ENCODE results near the gene STAMBP. TPM values are rescaled to one million over a fixed set of nuclear protein-coding genes. Genes with fewer than 3 reads are reported as not detected.
"Not testable (repeated sequence)": the region's sequence is repeated elsewhere in the genome, so short reads cannot be mapped to it uniquely, and the experiment has no call there.

STAMBP gene
- polyA plus RNA-seq, 3 donors: 26.0 to 40.8 (median 40.7) TPM

GRCh38 chr2:73877071-73877802 is 48.5 kb downstream of the STAMBP start:
- peaks cover 0 to 6% (median 0%) of the 10 kb centered on the region in 3 donors for H3K27me3 Mint-ChIP-seq (ENCODE audit: low read depth in 3 of 3)
- Histone ChIP-seq H3K79me2 (ENCODE audit: insufficient read depth, low read length) (no peaks in the 10 kb centered on the region), H3K9ac (ENCODE audit: insufficient read depth, low read length, poor library complexity, severe bottlenecking) (no peak overlapping the region), H3K4me2 (replicated peaks; ENCODE audit: extremely low read depth, low read length, poor library complexity, severe bottlenecking) (peak overlapping the region; percentile 68), H2AFZ (ENCODE audit: insufficient read depth, low read depth, low read length, poor library complexity, severe bottlenecking) (peak overlapping the region; percentile 9), H3K27ac (ENCODE audit: low read depth in 1 of 2, low read length in 2 of 2) (peak overlapping the region in 1 of 2 donors; percentile 65), H3K9me3 (replicated peaks in 1 of 2; ENCODE audit: control insufficient read depth in 1 of 2, insufficient read depth in 1 of 2, low read length in 2 of 2) (no peaks in the 10 kb centered on the region), H3K4me3 (replicated peaks in 1 of 3; ENCODE audit: low read depth in 2 of 3, low read length in 3 of 3) (peak overlapping the region in 2 of 3 experiments; percentile 38 to 56), H3K36me3 (replicated peaks in 1 of 2; ENCODE audit: control insufficient read depth in 1 of 2, insufficient read depth in 2 of 2, low read length in 2 of 2) (peaks cover 0 to 5% of the 10 kb centered on the region in 2 donors), H3K27me3 (ENCODE audit: control insufficient read depth in 2 of 2, insufficient read depth in 2 of 2, low read length in 2 of 2) (no peaks in the 10 kb centered on the region), H3K4me1 (ENCODE audit: control insufficient read depth in 1 of 2, insufficient read depth in 2 of 2, low read length in 2 of 2) (peaks cover 15 to 17% of the 10 kb centered on the region in 2 donors), H4K20me1 (ENCODE audit: insufficient read depth, low read length) (no peaks in the 10 kb centered on the region)
- H3K4me3 Mint-ChIP-seq: peak overlapping the region; percentile 13 to 78
- no peaks in the 10 kb centered on the region for H3K9me3 Mint-ChIP-seq
- peaks cover 20% of the 10 kb centered on the region for H3K4me1 Mint-ChIP-seq
- peak overlapping the region; percentile 79 to 91 (median 85) for H3K27ac Mint-ChIP-seq
- DNase-seq: peak; percentile 69 to 80 (median 70)
- 68% methylated on average over 4 of the region's 9 CpGs for WGBS (ENCODE audit: insufficient coverage)
- intact Hi-C loops (cut with micrococcal nuclease): no loop called here
- peaks cover 4 to 7% of the 10 kb centered on the region in 2 donors for H3K36me3 Mint-ChIP-seq
- TF ChIP-seq CTCF (IDR thresholded peaks at IDR 0.05): no peak

GRCh38 chr2:73877984-73878383 is 49.2 kb downstream of the STAMBP start:
- Histone ChIP-seq H3K4me1 (ENCODE audit: control insufficient read depth in 1 of 2, insufficient read depth in 2 of 2, low read length in 2 of 2) (peaks cover 15 to 17% of the 10 kb centered on the region in 2 donors), H3K27ac (ENCODE audit: low read depth in 1 of 2, low read length in 2 of 2) (peak overlapping the region in 1 of 2 donors; percentile 65), H3K4me3 (replicated peaks in 1 of 3; ENCODE audit: low read depth in 2 of 3, low read length in 3 of 3) (peak overlapping the region in 2 of 3 experiments; percentile 38 to 56), H3K4me2 (replicated peaks; ENCODE audit: extremely low read depth, low read length, poor library complexity, severe bottlenecking) (peak overlapping the region; percentile 68), H2AFZ (ENCODE audit: insufficient read depth, low read depth, low read length, poor library complexity, severe bottlenecking) (peak overlapping the region; percentile 9)
- H3K36me3 Mint-ChIP-seq; H4K20me1 ChIP-seq (ENCODE audit: insufficient read depth, low read length); H3K9ac ChIP-seq (ENCODE audit: insufficient read depth, low read length, poor library complexity, severe bottlenecking); DNase-seq; H3K79me2 ChIP-seq (ENCODE audit: insufficient read depth, low read length); H3K4me3 Mint-ChIP-seq; H3K36me3 ChIP-seq (replicated peaks in 1 of 2; ENCODE audit: control insufficient read depth in 1 of 2, insufficient read depth in 2 of 2, low read length in 2 of 2); H3K9me3 ChIP-seq (replicated peaks in 1 of 2; ENCODE audit: control insufficient read depth in 1 of 2, insufficient read depth in 1 of 2, low read length in 2 of 2); H3K27me3 Mint-ChIP-seq (ENCODE audit: low read depth in 3 of 3); H3K27me3 ChIP-seq (ENCODE audit: control insufficient read depth in 2 of 2, insufficient read depth in 2 of 2, low read length in 2 of 2); intact Hi-C loops (cut with micrococcal nuclease); H3K9me3 Mint-ChIP-seq: not testable (repeated sequence)
- peaks cover 20% of the 10 kb centered on the region for H3K4me1 Mint-ChIP-seq
- WGBS (ENCODE audit: insufficient coverage): 83% methylated on average over 1 of the region's 5 CpGs
- peak overlapping the region; percentile 79 to 91 (median 85) for H3K27ac Mint-ChIP-seq
